ENCODE data around the gene BFAR. TPM values are rescaled to one million over a fixed set of nuclear protein-coding genes. Genes with fewer than 3 reads are reported as not detected.
A peak's percentile ranks its signal among the peaks of the same experiment; 100 is the strongest.

BFAR gene
- total RNA-seq = 10 to 100 TPM; 64.8 to 65.9 TPM
- long read RNA-seq, transcript BFAR-201 (8 exons, 3,039 nt) = major isoform, 45 of 83 reads
- long read RNA-seq, transcript BFAR-203 (4 exons, 1,414 nt) = minor isoform, 12 of 83 reads
- long read RNA-seq, partial matches to known transcripts = 12 of 83 reads
- long read RNA-seq, other reads (novel, unspliced or antisense) = 13 of 83 reads

GRCh38 chr16:14632693-14633569 lies at the start of gene BFAR:
TSS of gene BFAR (plus strand) at chr16:14632951. CDS start at chr16:14644347, 11,396 bp downstream.
- intact Hi-C loops (cut with DNase I, micrococcal nuclease) = no loop called here
- peak; percentile 99 for DNase-seq
- ATAC-seq = peak; percentile 71

GRCh38 chr16:14585287-14585686 lies 47.5 kb upstream of the BFAR start:
- DNase-seq (no peak), ATAC-seq (no peak)
- intact Hi-C loops (cut with DNase I, micrococcal nuclease) = no loop called here

- ATAC-seq = no peak
- no peak for DNase-seq
- intact Hi-C loops (cut with DNase I, micrococcal nuclease) = no loop called here
Observed at GRCh38 chr16:14586637-14587305, 46.0 kb upstream of the BFAR start.

GRCh38 chr16:14600164-14600563 lies 32.6 kb upstream of the BFAR start:
- ATAC-seq (peak; percentile 53), DNase-seq (no peak)
- intact Hi-C loops (cut with DNase I, micrococcal nuclease) = loop anchor here in 1 of 2 donors (10.0 kb wide), 1 partner anchor 345 kb away; no protein-coding TSS in a partner anchor

GRCh38 chr16:14602443-14602963 lies 30.2 kb upstream of the BFAR start:
- DNase-seq (no peak), ATAC-seq (no peak)
- intact Hi-C loops (cut with DNase I, micrococcal nuclease) = loop anchor here in 1 of 2 donors (10.0 kb wide), 1 partner anchor 348 kb away; no protein-coding TSS in a partner anchor

- ATAC-seq (no peak), DNase-seq (no peak)
- intact Hi-C loops (cut with DNase I, micrococcal nuclease) = loop anchor here in 1 of 2 donors (10.0 kb wide), 1 partner anchor 351 kb away; no protein-coding TSS in a partner anchor
Observed at GRCh38 chr16:14606102-14606501, 26.6 kb upstream of the BFAR start.

- ATAC-seq = no peak
- no peak for DNase-seq
- intact Hi-C loops (cut with DNase I, micrococcal nuclease) = loop anchor here in 1 of 2 donors (10.0 kb wide), 1 partner anchor 353 kb away; no protein-coding TSS in a partner anchor
Observed at GRCh38 chr16:14608111-14608566, 24.6 kb upstream of the BFAR start.

- intact Hi-C loops (cut with DNase I, micrococcal nuclease) = loop anchor here in 1 of 2 donors (10.0 kb wide), 1 partner anchor 354 kb away; no protein-coding TSS in a partner anchor
- DNase-seq (no peak), ATAC-seq (no peak)
Observed at GRCh38 chr16:14608604-14609003, 24.1 kb upstream of the BFAR start.

- ATAC-seq = no peak
- intact Hi-C loops (cut with DNase I, micrococcal nuclease) = loop anchor here in 1 of 2 donors (10.0 kb wide), 1 partner anchor 355 kb away; no protein-coding TSS in a partner anchor
Observed at GRCh38 chr16:14609716-14610115, 23.0 kb upstream of the BFAR start.

GRCh38 chr16:14611660-14612059 lies 21.1 kb upstream of the BFAR start:
- intact Hi-C loops (cut with DNase I, micrococcal nuclease) = no loop called here
- ATAC-seq = no peak

More at GRCh38 chr16:14609716-14610115, 23.0 kb upstream of the BFAR start:
- DNase-seq = no peak

GRCh38 chr16:14613991-14614390 lies 18.8 kb upstream of the BFAR start:
- intact Hi-C loops (cut with DNase I, micrococcal nuclease) = no loop called here
- DNase-seq = no peak
- no peak for ATAC-seq

More at GRCh38 chr16:14611660-14612059, 21.1 kb upstream of the BFAR start:
- no peak for DNase-seq

GRCh38 chr16:14616280-14616679 lies 16.5 kb upstream of the BFAR start:
- intact Hi-C loops (cut with DNase I, micrococcal nuclease) = no loop called here
- ATAC-seq (no peak), DNase-seq (no peak)

GRCh38 chr16:14618566-14618965 lies 14.2 kb upstream of the BFAR start:
- intact Hi-C loops (cut with DNase I, micrococcal nuclease) = no loop called here
- DNase-seq = no peak
- no peak for ATAC-seq

- ATAC-seq (no peak), DNase-seq (no peak)
- intact Hi-C loops (cut with DNase I, micrococcal nuclease) = no loop called here
Observed at GRCh38 chr16:14627078-14627477, 5.7 kb upstream of the BFAR start.

- intact Hi-C loops (cut with DNase I, micrococcal nuclease) = no loop called here
- peak in 1 of 2 donors; percentile 16 for DNase-seq
- ATAC-seq = no peak
Observed at GRCh38 chr16:14628806-14629611, 3.7 kb upstream of the BFAR start.

- intact Hi-C loops (cut with DNase I, micrococcal nuclease) = no loop called here
- no peak for ATAC-seq
- no peak for DNase-seq
Observed at GRCh38 chr16:14629612-14629918, 3.2 kb upstream of the BFAR start.

GRCh38 chr16:14629919-14630619 lies 2.7 kb upstream of the BFAR start, which contains the start of gene PARN:
TSS of gene PARN (minus strand) at chr16:14630260. CDS start at chr16:14630125, 135 bp downstream.
- intact Hi-C loops (cut with DNase I, micrococcal nuclease) = no loop called here
- ATAC-seq (peak; percentile 67), DNase-seq (peak; percentile 98 to 99)

Measured in left colon (tissue), 2 donors.